ENCODE results near the gene YWHAE.
A peak's percentile ranks its signal among the peaks of the same experiment; 100 is the strongest.
"Not testable (repeated sequence)": the region's sequence is repeated elsewhere in the genome, so short reads cannot be mapped to it uniquely, and the experiment has no call there.

The YWHAE gene

GRCh38 chr17:1399679-1400512 is at the start of gene YWHAE:
TSS of gene YWHAE (minus strand) at chr17:1400222. CDS start at chr17:1400110, 112 bp downstream.
- H3K4me3 ChIP-seq (ENCODE audit: low read length) = peak within 1 kb of the TSS; percentile 96
- no peak for TF ChIP-seq ZNF274 (IDR thresholded peaks at IDR 0.05; ENCODE audit: low read depth, low read length)

- no peak overlapping the region for H3K4me3 ChIP-seq (ENCODE audit: low read length)
- TF ChIP-seq ZNF274 (IDR thresholded peaks at IDR 0.05; ENCODE audit: low read depth, low read length) = no peak
These were observed 49.5 kb upstream of the YWHAE start for GRCh38 chr17:1449412-1449967.

DNA sequence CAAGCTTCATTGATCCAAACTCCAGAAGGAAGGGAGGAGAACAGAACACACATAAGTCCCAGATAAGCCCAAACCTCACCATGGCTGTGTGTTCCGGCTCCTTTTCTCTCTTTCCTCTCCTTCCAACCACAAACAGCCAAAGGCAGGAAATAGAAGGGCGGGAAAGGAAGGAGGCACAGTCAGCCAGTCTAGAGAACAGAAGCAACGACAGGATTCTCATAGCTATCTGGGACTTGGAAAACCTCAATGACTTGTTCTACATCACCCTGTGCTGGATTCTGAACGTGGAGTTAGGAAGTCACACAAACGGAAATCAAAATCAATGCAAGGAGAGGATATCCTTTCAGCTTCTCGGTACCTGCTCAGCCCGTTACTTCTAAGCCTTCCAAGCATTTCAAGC is 47.0 kb upstream of the YWHAE start:
- no peak overlapping the region for H3K4me3 ChIP-seq (ENCODE audit: low read length)
- TF ChIP-seq ZNF274 (IDR thresholded peaks at IDR 0.05; ENCODE audit: low read depth, low read length) = no peak

DNA sequence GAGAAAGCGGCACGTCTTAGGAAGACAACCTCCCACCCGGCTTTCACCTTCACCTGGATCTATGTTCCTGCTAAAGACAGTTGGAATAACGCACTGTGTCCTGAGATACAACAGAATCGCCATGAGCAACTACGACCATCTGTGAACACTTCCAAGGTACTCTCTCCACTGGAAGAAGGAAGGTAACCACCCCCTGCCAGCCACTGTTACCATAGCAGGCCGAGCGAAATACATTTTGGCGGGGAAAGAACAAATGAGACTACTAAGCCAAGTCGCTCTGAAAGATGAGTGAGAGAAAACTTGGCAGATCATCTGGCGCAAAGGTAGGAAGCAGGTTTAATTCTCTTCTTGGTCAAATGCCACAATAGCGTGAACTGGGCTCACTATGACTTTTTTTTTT is 46.2 kb upstream of the YWHAE start:
- no peak overlapping the region for H3K4me3 ChIP-seq (ENCODE audit: low read length)
- no peak for TF ChIP-seq ZNF274 (IDR thresholded peaks at IDR 0.05; ENCODE audit: low read depth, low read length)

DNA sequence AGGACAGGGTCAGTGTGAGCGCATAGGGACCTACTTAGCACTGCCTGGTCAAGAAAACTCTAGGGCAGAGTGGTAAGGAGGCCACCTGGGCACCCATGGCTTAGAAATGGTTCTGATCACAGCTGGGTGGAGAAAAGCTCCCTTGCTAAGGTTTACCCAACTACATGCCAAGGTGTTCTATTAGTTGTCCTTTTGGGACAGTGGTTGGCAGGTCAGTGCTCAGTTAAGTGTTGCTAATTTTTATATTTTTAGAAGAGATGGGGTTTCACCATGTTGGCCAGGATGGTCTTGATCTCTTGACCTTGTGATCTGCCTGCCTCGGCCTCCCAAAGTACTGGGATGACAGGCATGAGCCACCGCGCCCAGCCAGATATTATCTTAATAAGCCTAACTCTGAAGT is 45.7 kb upstream of the YWHAE start:
- not testable (repeated sequence) for H3K4me3 ChIP-seq (ENCODE audit: low read length)

- not testable (repeated sequence) for H3K4me3 ChIP-seq (ENCODE audit: low read length)
These were observed 42.7 kb upstream of the YWHAE start for GRCh38 chr17:1442721-1443120.

GRCh38 chr17:1442187-1442586 is 42.2 kb upstream of the YWHAE start:
- H3K4me3 ChIP-seq (ENCODE audit: low read length) = no peak overlapping the region
- no peak for TF ChIP-seq ZNF274 (IDR thresholded peaks at IDR 0.05; ENCODE audit: low read depth, low read length)

DNA sequence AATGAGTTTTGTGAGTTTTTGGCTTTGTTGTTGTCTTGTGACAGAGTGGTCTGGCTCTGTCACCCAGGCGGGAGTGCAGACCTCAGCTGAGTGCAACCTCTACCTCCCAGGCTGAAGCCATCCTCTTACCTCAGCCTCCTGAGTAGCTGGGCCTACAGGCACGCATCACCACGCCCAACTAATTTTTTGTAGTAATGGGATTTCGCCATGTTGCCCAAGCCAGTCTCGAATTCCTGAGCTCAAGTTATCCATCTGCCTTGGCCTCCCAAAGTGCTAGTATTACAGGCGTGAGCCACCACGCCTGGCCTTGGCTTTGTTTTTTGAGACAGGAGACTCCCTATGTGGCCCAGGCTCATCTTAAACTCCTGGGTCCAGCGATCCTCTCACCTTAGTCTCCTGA is 40.9 kb upstream of the YWHAE start:
- no peak overlapping the region for H3K4me3 ChIP-seq (ENCODE audit: low read length)
- TF ChIP-seq ZNF274 (IDR thresholded peaks at IDR 0.05; ENCODE audit: low read depth, low read length) = no peak

DNA sequence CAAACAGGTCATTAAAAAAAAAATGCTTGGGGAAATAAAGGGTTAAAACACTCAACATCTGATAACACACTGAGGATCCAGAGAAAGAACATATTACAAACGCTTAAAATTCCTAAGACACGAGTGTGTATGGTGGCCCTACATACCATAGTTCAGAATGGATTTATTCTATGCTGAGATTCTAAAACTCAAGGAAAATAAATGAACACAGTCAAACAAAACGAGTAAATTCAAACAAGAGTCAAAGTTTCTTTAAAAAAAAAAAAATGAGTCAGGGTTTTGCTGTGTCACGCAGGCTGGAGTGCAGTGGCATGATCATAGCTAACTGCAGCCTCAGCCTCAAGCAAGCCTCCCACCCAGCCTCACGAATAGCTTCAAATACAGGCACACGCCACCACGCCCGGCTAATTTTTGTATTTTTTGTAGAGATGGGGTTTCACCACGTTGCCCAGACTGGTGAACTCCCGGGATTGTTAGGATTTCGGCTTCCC is 38.6 kb upstream of the YWHAE start:
- no peak overlapping the region for H3K4me3 ChIP-seq (ENCODE audit: low read length)
- no peak for TF ChIP-seq ZNF274 (IDR thresholded peaks at IDR 0.05; ENCODE audit: low read depth, low read length)

DNA sequence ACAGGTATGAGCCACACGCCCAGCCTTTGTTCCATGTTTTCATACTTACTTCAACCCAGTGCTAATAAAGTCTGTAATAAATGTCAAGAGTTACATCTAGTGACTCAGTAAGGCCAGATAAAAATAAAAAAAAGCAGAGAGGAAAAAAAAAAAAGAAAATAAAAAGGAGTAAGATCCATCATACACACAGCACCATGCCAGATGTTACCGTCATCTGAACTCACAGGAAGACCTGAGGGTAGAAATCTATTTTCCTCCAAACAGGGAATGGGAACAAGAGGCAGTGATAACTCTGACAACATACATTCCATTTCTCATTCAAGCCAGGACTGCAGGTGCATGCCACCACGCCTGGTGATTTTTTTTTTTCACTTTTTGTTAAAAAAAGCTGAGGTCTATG is 35.3 kb upstream of the YWHAE start:
- TF ChIP-seq ZNF274 (IDR thresholded peaks at IDR 0.05; ENCODE audit: low read depth, low read length) = no peak
- H3K4me3 ChIP-seq (ENCODE audit: low read length) = no peak overlapping the region

GRCh38 chr17:1434150-1434549 is 34.1 kb upstream of the YWHAE start:
- H3K4me3 ChIP-seq (ENCODE audit: low read length) = no peak overlapping the region
- no peak for TF ChIP-seq ZNF274 (IDR thresholded peaks at IDR 0.05; ENCODE audit: low read depth, low read length)

DNA sequence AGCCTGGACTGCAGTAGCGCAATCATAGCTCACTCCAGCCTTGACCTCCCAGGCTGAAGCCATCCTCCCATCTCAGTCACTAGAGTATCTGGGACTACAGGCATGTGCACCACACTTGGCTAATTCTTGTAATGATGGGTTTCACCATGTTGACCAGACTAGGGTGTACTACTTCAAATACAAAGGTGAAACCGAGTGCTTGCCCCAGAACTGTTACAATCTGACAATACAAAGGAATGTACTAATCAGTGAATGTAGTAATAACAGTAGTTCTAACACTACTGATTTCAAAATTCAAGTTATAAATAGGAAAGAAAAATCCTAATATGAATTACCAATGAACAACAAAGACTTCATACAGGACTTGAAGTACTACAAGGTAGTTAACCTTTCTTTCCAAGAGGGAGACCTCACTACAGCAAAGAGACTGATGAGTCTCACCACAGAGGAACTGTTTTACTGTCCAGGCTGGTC is 31.6 kb upstream of the YWHAE start:
- no peak for TF ChIP-seq ZNF274 (IDR thresholded peaks at IDR 0.05; ENCODE audit: low read depth, low read length)
- H3K4me3 ChIP-seq (ENCODE audit: low read length) = no peak overlapping the region

- H3K4me3 ChIP-seq (ENCODE audit: low read length) = no peak overlapping the region
- TF ChIP-seq ZNF274 (IDR thresholded peaks at IDR 0.05; ENCODE audit: low read depth, low read length) = no peak
These were observed 23.6 kb upstream of the YWHAE start for GRCh38 chr17:1423456-1424135.

- TF ChIP-seq ZNF274 (IDR thresholded peaks at IDR 0.05; ENCODE audit: low read depth, low read length) = no peak
- H3K4me3 ChIP-seq (ENCODE audit: low read length) = no peak overlapping the region
These were observed 22.9 kb upstream of the YWHAE start for GRCh38 chr17:1422885-1423284.

GRCh38 chr17:1421470-1421869 is 21.4 kb upstream of the YWHAE start:
- H3K4me3 ChIP-seq (ENCODE audit: low read length) = no peak overlapping the region
- TF ChIP-seq ZNF274 (IDR thresholded peaks at IDR 0.05; ENCODE audit: low read depth, low read length) = no peak

Data from GM08714 (cell line).